Keratinocyte (primary cell): ENCODE data around the gene PRKCE.

Experiments
- CTCF ChIP-seq, 3 experiments: IDR thresholded peaks in 1 of 3; conservative IDR thresholded peaks in 1 of 3; optimal IDR thresholded peaks in 1 of 3; 2 replicates in 2 of 3; 3 replicates in 1 of 3; pipeline versions ENCODE3 to v1.5.1; 2011; ENCODE audit warnings: low read length in 3 of 3, mild to moderate bottlenecking in 3 of 3, moderate library complexity in 2 of 3, control low read depth in 1 of 3, inconsistent platforms in 1 of 3; ENCODE audit not compliant: insufficient read depth in 2 of 3; ENCODE audit errors: extremely low read depth in 1 of 3
- EZH2 ChIP-seq: IDR thresholded peaks from one replicate; pipeline ENCODE4 v1.6.1; 2012; ENCODE audit warnings: inconsistent platforms, mild to moderate bottlenecking, low read length, moderate library complexity

- TF ChIP-seq CTCF (optimal IDR thresholded peaks at IDR 0.05 in 1 of 3, IDR thresholded peaks at IDR 0.05 in 1 of 3, conservative IDR thresholded peaks at IDR 0.05 in 1 of 3; ENCODE audit: extremely low read depth in 1 of 3, insufficient read depth in 2 of 3, low read length in 3 of 3) (no peak), EZH2 (no peak)
Observed at GRCh38 chr2:46040563-46041155, 389.2 kb downstream of the PRKCE start.
